ENCODE data around the gene TRIP4.
A peak's percentile ranks its signal among the peaks of the same experiment; 100 is the strongest.
"Not testable (repeated sequence)": the region's sequence is repeated elsewhere in the genome, so short reads cannot be mapped to it uniquely, and the experiment has no call there.

TRIP4 gene

GRCh38 chr15:64381000-64381751 is 6.5 kb upstream of the TRIP4 start, which contains the start of gene PCLAF:
Gene PCLAF, minus strand, starts transcription at chr15:64381441. Its CDS starts 70 bp downstream, at chr15:64381371.
- DNase-seq = peak; percentile 97

GRCh38 chr15:64383760-64384159 is 3.9 kb upstream of the TRIP4 start:
- no peak for DNase-seq

- no peak for DNase-seq
Measured at GRCh38 chr15:64386291-64386690, 1.3 kb upstream of the TRIP4 start.

GRCh38 chr15:64389036-64389435 is 1.4 kb downstream of the TRIP4 start:
- DNase-seq = no peak

GRCh38 chr15:64392471-64392870 is 4.8 kb downstream of the TRIP4 start:
- DNase-seq = not testable (repeated sequence)

- no peak for DNase-seq
Measured at GRCh38 chr15:64396789-64397188, 9.2 kb downstream of the TRIP4 start.

GRCh38 chr15:64398575-64398974 is 10.9 kb downstream of the TRIP4 start:
- no peak for DNase-seq

GRCh38 chr15:64400583-64400982 is 12.9 kb downstream of the TRIP4 start:
- no peak for DNase-seq

GRCh38 chr15:64412216-64412615 is 24.6 kb downstream of the TRIP4 start:
- no peak for DNase-seq

GRCh38 chr15:64422697-64423096 is 35.1 kb downstream of the TRIP4 start:
- no peak for DNase-seq

- no peak for DNase-seq
Measured at GRCh38 chr15:64423970-64424369, 36.3 kb downstream of the TRIP4 start.

GRCh38 chr15:64425221-64425620 is 37.6 kb downstream of the TRIP4 start:
- no peak for DNase-seq

GRCh38 chr15:64426845-64427465 is 39.3 kb downstream of the TRIP4 start:
- DNase-seq = peak; percentile 51

GRCh38 chr15:64429448-64429847 is 41.8 kb downstream of the TRIP4 start:
- no peak for DNase-seq

GRCh38 chr15:64430000-64430735 is 42.5 kb downstream of the TRIP4 start:
- DNase-seq = peak; percentile 63

- no peak for DNase-seq
Measured at GRCh38 chr15:64437982-64438381, 50.3 kb downstream of the TRIP4 start.

GRCh38 chr15:64438653-64439447 is 51.2 kb downstream of the TRIP4 start:
- DNase-seq = no peak

- DNase-seq = no peak
Measured at GRCh38 chr15:64441852-64442251, 54.2 kb downstream of the TRIP4 start.

GRCh38 chr15:64443016-64443415 is 55.4 kb downstream of the TRIP4 start:
- DNase-seq = no peak

- peak; percentile 42 for DNase-seq
Measured at GRCh38 chr15:64443747-64444621, 56.3 kb downstream of the TRIP4 start.

GRCh38 chr15:64444836-64445235 is 57.2 kb downstream of the TRIP4 start:
- no peak for DNase-seq
